HepG2 (cell line): ENCODE data around the gene NSFL1C. TPM values are rescaled to one million over a fixed set of nuclear protein-coding genes. Genes with fewer than 3 reads are reported as not detected.

ENCODE experiments used
- ATAC-seq: fragments of 200-7000 bp; cut with Tn5 transposase; 3 replicates; pipeline ENCODE4 v1.9.1; 2020; ENCODE audit warnings: mild to moderate bottlenecking, moderate library complexity
- BruUV-seq: library from RNA; stranded (reverse); fragments of 400-500 nt; replicated peaks from 2 replicates; lab custom pipeline; 2021; lab: Mats Ljungman, UMichigan
- CTCF ChIA-PET: fragments of 300-600 bp; formaldehyde crosslinking; extraction: SDS; loops from one replicate; lab custom pipeline; 2021; ENCODE audit warnings: low total read pairs, inconsistent platforms, low intra/inter-chr PET ratio; lab: Yijun Ruan, JAX
- POLR2A ChIA-PET: fragments of 350-600 bp; sonication (Branson Sonifier 250); formaldehyde crosslinking; loops from one replicate; lab custom pipeline; 2020; ENCODE audit warnings: antibody characterized with exemption, inconsistent platforms; lab: Yijun Ruan, JAX
- DNase-seq: peaks from one replicate; pipeline ENCODE4 v3.0.0-alpha.2; 2015; ENCODE audit warnings: low spot score
- FAIRE-seq: peaks from 3 replicates; lab custom pipeline; 2011; peaks lifted over from hg19 to GRCh38; lab: Jason Lieb, UNC
- H2AFZ ChIP-seq: one replicate; pipeline ENCODE4 v1.6.1; 2011; ENCODE audit warnings: low read length, inconsistent platforms
- H3K27ac ChIP-seq: fragments of 300-600 bp; 3 replicates; pipeline ENCODE4 v1.8.0; 2011; ENCODE audit warnings: mixed run types, mild to moderate bottlenecking, mixed read lengths, low read length, inconsistent platforms; ENCODE audit not compliant: insufficient read depth; ENCODE audit errors: extremely low read length
- H3K27me3 ChIP-seq, 2 experiments: fragments of 200-600 bp in 1 of 2; 2 replicates in 1 of 2; 3 replicates in 1 of 2; pipeline versions ENCODE4 v1.6.0 to v1.8.0; 2011; ENCODE audit warnings: low read length in 2 of 2, mild to moderate bottlenecking in 2 of 2, moderate library complexity in 2 of 2, inconsistent platforms in 1 of 2; ENCODE audit not compliant: insufficient read depth in 2 of 2, control insufficient read depth in 1 of 2
- H3K36me3 ChIP-seq, 2 experiments: fragments of 200-600 bp in 1 of 2; replicated peaks in 1 of 2; 2 replicates in 1 of 2; 3 replicates in 1 of 2; pipeline versions ENCODE4 v1.5.1 to v1.8.0; 2011; ENCODE audit warnings: low read length in 2 of 2, inconsistent platforms in 1 of 2; ENCODE audit not compliant: insufficient read depth in 2 of 2, control insufficient read depth in 1 of 2
- H3K4me1 ChIP-seq: 2 replicates; pipeline ENCODE4 v1.5.1; 2012; ENCODE audit warnings: low read length, inconsistent platforms; ENCODE audit not compliant: insufficient read depth
- H3K4me2 ChIP-seq: 2 replicates; pipeline ENCODE4 v1.6.0; 2011; ENCODE audit warnings: low read depth, low read length, inconsistent platforms
- H3K4me3 ChIP-seq, 3 experiments: fragments of 200-600 bp in 1 of 3; sonication (generic), shearing (Covaris generic) in 1 of 3; replicated peaks in 1 of 3; 2 replicates each; pipeline ENCODE4 v1.5.1; 2011 to 2016; ENCODE audit warnings: low read length in 3 of 3, inconsistent platforms in 2 of 3, low read depth in 2 of 3, mild to moderate bottlenecking in 2 of 3, control low read depth in 1 of 3, mixed read lengths in 1 of 3; ENCODE audit not compliant: insufficient read depth in 1 of 3
- H3K79me2 ChIP-seq: one replicate; pipeline ENCODE4 v1.6.1; 2011; ENCODE audit warnings: low read length, inconsistent platforms; ENCODE audit not compliant: insufficient read depth
- H3K9ac ChIP-seq: 2 replicates; pipeline ENCODE4 v1.6.0; 2011; ENCODE audit warnings: mild to moderate bottlenecking, low read depth, low read length, inconsistent platforms; ENCODE audit not compliant: insufficient read depth
- H3K9me3 ChIP-seq: 2 replicates; pipeline ENCODE4 v1.5.1; 2012; ENCODE audit warnings: mild to moderate bottlenecking, low read length
- H4K20me1 ChIP-seq: 2 replicates; pipeline ENCODE4 v1.6.0; 2011; ENCODE audit warnings: inconsistent platforms, mild to moderate bottlenecking, low read length, moderate library complexity; ENCODE audit not compliant: insufficient read depth
- ARNT ChIP-seq: fragments of 450-650 bp; IDR thresholded peaks from 2 replicates; pipeline ENCODE4 v1.6.1; 2017
- FOSL2 ChIP-seq: sonication (generic); formaldehyde crosslinking; IDR thresholded peaks from 2 replicates; pipeline ENCODE4 v1.4.0; 2020; ENCODE audit warnings: missing genetic modification reagents
- MEF2D ChIP-seq: sonication (generic); formaldehyde crosslinking; IDR thresholded peaks from 2 replicates; pipeline ENCODE4 v1.5.1; 2020; ENCODE audit warnings: mild to moderate bottlenecking, missing genetic modification reagents
- MNT ChIP-seq: fragments of 450-650 bp; IDR thresholded peaks from 2 replicates; pipeline ENCODE4 v1.6.1; 2016
- PHB2 ChIP-seq: fragments of 450-650 bp; IDR thresholded peaks from 2 replicates; pipeline ENCODE4 v1.6.1; 2018; ENCODE audit not compliant: partially characterized antibody
- PRDM15 ChIP-seq: sonication (generic); formaldehyde crosslinking; IDR thresholded peaks from 2 replicates; pipeline ENCODE4 v1.4.0; 2020; ENCODE audit warnings: missing genetic modification reagents
- TBX2 ChIP-seq: sonication (generic); formaldehyde crosslinking; IDR thresholded peaks from 2 replicates; pipeline ENCODE4 v1.5.0; 2020; ENCODE audit warnings: missing genetic modification reagents, mild to moderate bottlenecking, borderline replicate concordance
- TCF7L2 ChIP-seq: IDR thresholded peaks from 2 replicates; pipeline ENCODE4 v1.6.1; 2011; ENCODE audit warnings: mild to moderate bottlenecking, low read depth, low read length, moderate library complexity
- TOPORS ChIP-seq: sonication (generic); formaldehyde crosslinking; IDR thresholded peaks from 2 replicates; pipeline ENCODE4 v1.8.0; 2023; ENCODE audit warnings: mild to moderate bottlenecking, missing genetic modification reagents
- ZFY ChIP-seq: sonication (generic); formaldehyde crosslinking; IDR thresholded peaks from 2 replicates; pipeline ENCODE4 v1.4.0; 2020; ENCODE audit warnings: missing genetic modification reagents
- ZNF260 ChIP-seq: sonication (generic); formaldehyde crosslinking; IDR thresholded peaks from 2 replicates; pipeline ENCODE4 v1.4.0; 2020; ENCODE audit warnings: missing genetic modification reagents, low read depth, mild to moderate bottlenecking, borderline replicate concordance
- ZNF441 ChIP-seq: sonication (generic); formaldehyde crosslinking; IDR thresholded peaks from 2 replicates; pipeline ENCODE4 v1.7.0; 2021; ENCODE audit warnings: missing genetic modification reagents, borderline replicate concordance
- ZNF589 ChIP-seq: sonication (generic); formaldehyde crosslinking; conservative IDR thresholded peaks from 2 replicates; pipeline ENCODE4 v1.8.0; 2022; ENCODE audit warnings: mild to moderate bottlenecking, moderate library complexity, missing genetic modification reagents
- WGBS: methylation state at CpG from one replicate; pipeline ENCODE4 v1.1.6; 2017; ENCODE audit warnings: low lambda C conversion rate; 5-methylcytosine and 5-hydroxymethylcytosine counted together
- in situ Hi-C: cut with HindIII; loops from 2 replicates; pipeline ENCODE4 v1.10.0; 2017; ENCODE audit warnings: low pct_unique_long_range_greater_than_20kb; ENCODE audit not compliant: extremely low pct_ligation_motif_present
- intact Hi-C: fragments of 100-400 bp; cut with micrococcal nuclease; formaldehyde crosslinking; loops from one replicate; pipeline ENCODE4 v1.10.0; 2022; ENCODE audit not compliant: unreplicated experiment
- polyA plus RNA-seq, 8 experiments: library from polyadenylated mRNA; depleted of rRNA in 3 of 8; stranded (reverse) in 7 of 8; unstranded in 1 of 8; fragments of >200 nt; fragmentation: Illumina TruSeq in 4 of 8; extraction: Trizol in 4 of 8; gene quantifications; 2 replicates each; pipeline versions ENCODE4 v1.2.1 to v1.2.3, GENCODE V29; 2011 to 2016; ENCODE audit warnings: low read depth in 4 of 8, missing spikeins in 1 of 8, mixed read lengths in 1 of 8; ENCODE audit not compliant: insufficient read depth in 1 of 8
- total RNA-seq, 5 experiments: library from RNA; depleted of rRNA; stranded (reverse); fragments of >200 nt; fragmentation: Illumina TruSeq; extraction: Trizol; gene quantifications; 2 replicates each; pipeline ENCODE4 v1.2.3, GENCODE V29; 2016; ENCODE audit warnings: low read depth in 1 of 5

Gene NSFL1C
- total and polyA plus RNA-seq, 2 of the 13 experiments (the other 11 are each of a cell fraction or from before 2014, with no cell fraction given), result 22.9 to 62.7 TPM

GRCh38 chr20:1473246-1474220 is 6.9 kb upstream of the NSFL1C start:
- ATAC-seq (no peak), FAIRE-seq (no peak), DNase-seq (no peak)
- peaks cover 39% of the 10 kb centered on the region for H3K4me1 ChIP-seq
- intact Hi-C loops, result loop anchor here (5.0 kb wide), 1 partner anchor 36 kb away; no protein-coding TSS in a partner anchor
- in situ Hi-C loops, result no loop called here
- ChIA-PET CTCF (no interaction called here), POLR2A (interaction anchor here (1.1 kb wide), 1 partner anchor 148 kb away, joined by 3 read pairs; no protein-coding TSS in a partner anchor)
- H3K9me3 ChIP-seq, result no peaks in the 10 kb centered on the region
- peaks cover 3 to 25% of the 10 kb centered on the region in 2 experiments; a peak in 1 of 5 replicates for H3K27me3 ChIP-seq
- no TSS peak for BruUV-seq
- H2AFZ ChIP-seq, result no peak overlapping the region
- H3K4me3 ChIP-seq, result no peak overlapping the region
- no peak overlapping the region for H3K4me2 ChIP-seq
- 46% methylated on average over 13 of the region's 13 CpGs for WGBS
- no peak overlapping the region for H3K27ac ChIP-seq
- H3K36me3 ChIP-seq, result no peaks in the 10 kb centered on the region
- H3K79me2 ChIP-seq, result no peaks in the 10 kb centered on the region
- H3K9ac ChIP-seq, result no peak overlapping the region
- H4K20me1 ChIP-seq, result no peaks in the 10 kb centered on the region
- no peak for TF ChIP-seq ZNF260 (CRISPR knock-in tag)
- TF ChIP-seq ARNT, result no peak
- peak; percentile 91 for TF ChIP-seq MNT
- TF ChIP-seq TOPORS (CRISPR knock-in tag), result no peak
- TF ChIP-seq PHB2, result no peak
- 0 out of 2 replicates have a peak, but pooled peaks have one; percentile 11 for TF ChIP-seq TBX2 (CRISPR knock-in tag)
- no peak for TF ChIP-seq ZNF441 (CRISPR knock-in tag)
- TF ChIP-seq PRDM15, result no peak
- no peak for TF ChIP-seq FOSL2 (CRISPR knock-in tag)
- TF ChIP-seq MEF2D (CRISPR knock-in tag), result no peak
- TF ChIP-seq ZFY, result no peak
- no peak for TF ChIP-seq TCF7L2
- no peak for TF ChIP-seq ZNF589 (CRISPR knock-in tag)
